ENCODE results near the gene HBE1.

The HBE1 gene

DNA sequence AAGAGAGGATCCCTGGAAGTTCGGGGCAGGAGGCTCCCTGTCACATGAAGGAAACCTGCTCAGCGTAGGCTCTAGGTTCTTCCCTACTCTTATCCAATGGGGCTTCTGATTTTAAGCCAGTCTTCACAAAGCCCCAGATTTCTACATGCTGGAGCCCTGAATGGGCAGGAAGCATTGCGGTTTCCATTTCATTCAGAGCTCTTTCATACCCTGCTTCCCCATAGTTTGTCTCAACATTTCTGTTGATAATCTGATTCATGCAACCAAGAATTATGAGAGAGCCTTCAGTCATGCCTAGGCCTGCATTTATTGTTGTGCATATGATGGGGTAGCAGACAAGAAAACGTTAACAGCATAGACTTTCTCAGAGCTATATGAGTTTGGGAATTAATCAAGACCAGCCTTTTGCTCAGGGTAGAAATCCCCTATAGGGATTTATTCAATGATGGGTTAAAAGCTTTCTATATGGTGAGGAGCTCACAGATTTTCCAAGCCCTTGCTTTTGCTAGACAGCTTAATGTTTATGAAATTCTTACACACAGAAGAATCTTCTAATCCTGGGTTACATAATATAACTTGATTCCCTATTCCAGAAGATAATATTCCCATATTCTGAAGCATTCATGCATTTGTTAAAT is 16.1 kb upstream of the HBE1 start:
- no peak overlapping the region for H3K4me3 ChIP-seq (ENCODE audit: low read depth, low read length)
- DNase-seq (ENCODE audit: low read depth) = no peak
- TF ChIP-seq, protein P1, sequence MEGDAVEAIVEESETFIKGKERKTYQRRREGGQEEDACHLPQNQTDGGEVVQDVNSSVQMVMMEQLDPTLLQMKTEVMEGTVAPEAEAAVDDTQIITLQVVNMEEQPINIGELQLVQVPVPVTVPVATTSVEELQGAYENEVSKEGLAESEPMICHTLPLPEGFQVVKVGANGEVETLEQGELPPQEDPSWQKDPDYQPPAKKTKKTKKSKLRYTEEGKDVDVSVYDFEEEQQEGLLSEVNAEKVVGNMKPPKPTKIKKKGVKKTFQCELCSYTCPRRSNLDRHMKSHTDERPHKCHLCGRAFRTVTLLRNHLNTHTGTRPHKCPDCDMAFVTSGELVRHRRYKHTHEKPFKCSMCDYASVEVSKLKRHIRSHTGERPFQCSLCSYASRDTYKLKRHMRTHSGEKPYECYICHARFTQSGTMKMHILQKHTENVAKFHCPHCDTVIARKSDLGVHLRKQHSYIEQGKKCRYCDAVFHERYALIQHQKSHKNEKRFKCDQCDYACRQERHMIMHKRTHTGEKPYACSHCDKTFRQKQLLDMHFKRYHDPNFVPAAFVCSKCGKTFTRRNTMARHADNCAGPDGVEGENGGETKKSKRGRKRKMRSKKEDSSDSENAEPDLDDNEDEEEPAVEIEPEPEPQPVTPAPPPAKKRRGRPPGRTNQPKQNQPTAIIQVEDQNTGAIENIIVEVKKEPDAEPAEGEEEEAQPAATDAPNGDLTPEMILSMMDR (IDR thresholded peaks at IDR 0.05; ENCODE audit: low read depth, low read length, missing control alignments) = no peak

DNA sequence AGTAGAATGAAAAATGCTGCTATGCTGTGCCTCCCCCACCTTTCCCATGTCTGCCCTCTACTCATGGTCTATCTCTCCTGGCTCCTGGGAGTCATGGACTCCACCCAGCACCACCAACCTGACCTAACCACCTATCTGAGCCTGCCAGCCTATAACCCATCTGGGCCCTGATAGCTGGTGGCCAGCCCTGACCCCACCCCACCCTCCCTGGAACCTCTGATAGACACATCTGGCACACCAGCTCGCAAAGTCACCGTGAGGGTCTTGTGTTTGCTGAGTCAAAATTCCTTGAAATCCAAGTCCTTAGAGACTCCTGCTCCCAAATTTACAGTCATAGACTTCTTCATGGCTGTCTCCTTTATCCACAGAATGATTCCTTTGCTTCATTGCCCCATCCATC is 14.9 kb upstream of the HBE1 start:
- H3K4me3 ChIP-seq (ENCODE audit: low read depth, low read length) = no peak overlapping the region
- TF ChIP-seq, protein P1 (IDR thresholded peaks at IDR 0.05; ENCODE audit: low read depth, low read length, missing control alignments) = no peak
- DNase-seq (ENCODE audit: low read depth) = no peak

DNA sequence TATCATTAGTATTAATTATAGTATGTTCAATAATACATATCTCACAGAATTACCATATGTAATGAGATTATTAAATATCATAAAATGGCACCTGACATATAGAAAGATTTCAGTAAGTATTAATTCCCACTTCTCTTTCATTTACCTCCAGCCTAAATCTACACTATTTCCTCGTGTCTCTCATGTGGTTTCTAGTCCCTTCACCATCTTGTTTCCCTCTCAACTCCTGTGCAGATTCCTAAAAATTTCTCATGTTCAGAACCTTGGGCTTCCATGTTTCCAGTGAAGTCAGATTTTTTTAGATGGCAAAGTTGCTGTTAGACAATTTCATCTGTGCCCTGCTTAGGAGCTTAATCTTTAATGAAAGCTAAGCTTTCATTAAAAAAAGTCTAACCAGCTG is 14.1 kb upstream of the HBE1 start:
- H3K4me3 ChIP-seq (ENCODE audit: low read depth, low read length) = no peak overlapping the region
- DNase-seq (ENCODE audit: low read depth) = no peak
- TF ChIP-seq, protein P1 (IDR thresholded peaks at IDR 0.05; ENCODE audit: low read depth, low read length, missing control alignments) = no peak

DNA sequence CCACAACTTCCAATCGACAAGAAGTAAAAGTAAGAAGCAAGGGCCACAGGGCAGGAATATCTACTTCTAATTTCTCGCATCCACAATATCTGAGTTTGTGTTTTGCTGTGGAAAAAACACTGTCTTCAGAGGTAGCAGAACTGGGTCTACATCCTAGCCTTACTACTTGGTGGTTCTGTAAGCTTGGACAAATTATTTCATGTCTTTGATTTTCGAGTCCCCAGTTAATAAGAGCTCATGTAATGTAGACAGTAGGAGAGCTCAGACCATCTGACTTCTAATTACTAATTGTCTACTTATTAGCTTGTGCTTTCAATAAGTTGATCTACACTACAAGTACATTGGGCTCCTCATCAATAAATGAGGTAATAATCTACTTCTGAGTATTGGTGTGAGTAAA is 13.3 kb upstream of the HBE1 start:
- no peak overlapping the region for H3K4me3 ChIP-seq (ENCODE audit: low read depth, low read length)
- DNase-seq (ENCODE audit: low read depth) = no peak
- TF ChIP-seq, protein P1 (IDR thresholded peaks at IDR 0.05; ENCODE audit: low read depth, low read length, missing control alignments) = no peak

DNA sequence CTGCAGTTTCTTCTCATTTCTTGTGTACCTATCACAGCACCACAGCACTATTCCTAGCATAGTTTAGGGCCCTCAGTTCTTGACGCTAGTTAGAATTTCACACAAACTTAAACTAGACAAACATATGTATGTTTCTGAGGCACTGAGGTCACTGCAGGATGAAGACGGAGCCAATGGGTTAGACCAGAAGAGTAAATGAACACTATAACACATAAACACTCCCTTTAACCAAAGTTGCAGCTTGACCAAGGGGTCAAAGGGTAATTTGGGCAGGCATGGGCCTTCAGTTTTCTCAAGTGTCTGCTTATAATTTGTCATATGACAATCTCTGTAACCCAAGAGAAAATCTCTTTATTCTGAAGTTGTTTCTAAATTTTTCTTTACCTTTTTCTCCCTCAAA is 12.9 kb upstream of the HBE1 start:
- no peak overlapping the region for H3K4me3 ChIP-seq (ENCODE audit: low read depth, low read length)
- DNase-seq (ENCODE audit: low read depth) = no peak
- TF ChIP-seq, protein P1 (IDR thresholded peaks at IDR 0.05; ENCODE audit: low read depth, low read length, missing control alignments) = no peak

DNA sequence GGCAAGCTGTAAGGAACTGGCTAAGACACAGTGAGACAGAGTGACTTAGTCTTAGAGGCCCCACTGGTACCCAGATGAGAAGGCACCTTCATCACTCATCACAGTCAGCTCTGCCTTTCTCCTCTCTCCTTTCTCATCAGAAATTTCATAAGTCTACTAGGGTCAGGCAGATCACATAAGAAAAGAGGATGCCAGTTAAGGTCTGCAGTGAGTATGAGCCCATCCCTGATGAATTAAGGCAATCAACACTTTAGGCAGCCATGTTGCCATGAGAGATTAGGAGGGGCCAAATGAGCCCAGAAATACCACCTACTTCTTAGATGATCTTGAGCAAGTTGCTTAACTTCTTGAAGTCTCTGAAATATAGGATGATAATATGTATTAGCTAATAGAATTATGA is 11.9 kb upstream of the HBE1 start:
- no peak overlapping the region for H3K4me3 ChIP-seq (ENCODE audit: low read depth, low read length)
- TF ChIP-seq, protein P1 (IDR thresholded peaks at IDR 0.05; ENCODE audit: low read depth, low read length, missing control alignments) = no peak
- no peak for DNase-seq (ENCODE audit: low read depth)

DNA sequence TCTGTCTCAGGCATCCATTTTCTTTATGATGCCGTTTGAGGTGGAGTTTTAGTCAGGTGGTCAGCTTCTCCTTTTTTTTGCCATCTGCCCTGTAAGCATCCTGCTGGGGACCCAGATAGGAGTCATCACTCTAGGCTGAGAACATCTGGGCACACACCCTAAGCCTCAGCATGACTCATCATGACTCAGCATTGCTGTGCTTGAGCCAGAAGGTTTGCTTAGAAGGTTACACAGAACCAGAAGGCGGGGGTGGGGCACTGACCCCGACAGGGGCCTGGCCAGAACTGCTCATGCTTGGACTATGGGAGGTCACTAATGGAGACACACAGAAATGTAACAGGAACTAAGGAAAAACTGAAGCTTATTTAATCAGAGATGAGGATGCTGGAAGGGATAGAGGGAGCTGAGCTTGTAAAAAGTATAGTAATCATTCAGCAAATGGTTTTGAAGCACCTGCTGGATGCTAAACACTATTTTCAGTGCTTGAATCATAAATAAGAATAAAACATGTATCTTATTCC is 10.9 kb upstream of the HBE1 start:
- DNase-seq (ENCODE audit: low read depth) = peak; percentile 70
- TF ChIP-seq, protein P1 (IDR thresholded peaks at IDR 0.05; ENCODE audit: low read depth, low read length, missing control alignments) = no peak
- no peak overlapping the region for H3K4me3 ChIP-seq (ENCODE audit: low read depth, low read length)
